ENCODE data around the gene SFXN4. TPM values are rescaled to one million over a fixed set of nuclear protein-coding genes. Genes with fewer than 3 reads are reported as not detected.

The SFXN4 gene
- total RNA-seq (2014; rRNA removed; shearing (Covaris generic)), result 22.9 and 83.4 TPM in 2 replicates

- DNase-seq (ENCODE audit: low spot score), result no peak
Measured at GRCh38 chr10:119165171-119166117, at the start of gene SFXN4. Gene SFXN4 (minus strand): TSS chr10:119165714. CDS start chr10:119165647, 67 bp downstream.

GRCh38 chr10:119211625-119212441, 46.3 kb upstream of the SFXN4 start:
- DNase-seq (ENCODE audit: low spot score), result peak; percentile 16

GRCh38 chr10:119211176-119211575, 45.7 kb upstream of the SFXN4 start:
- peak; percentile 67 for DNase-seq (ENCODE audit: low spot score)

- DNase-seq (ENCODE audit: low spot score), result no peak
Measured at GRCh38 chr10:119210633-119211032, 45.1 kb upstream of the SFXN4 start.

GRCh38 chr10:119209736-119210355, 44.3 kb upstream of the SFXN4 start:
- no peak for DNase-seq (ENCODE audit: low spot score)

GRCh38 chr10:119209035-119209735, 43.7 kb upstream of the SFXN4 start:
- DNase-seq (ENCODE audit: low spot score), result no peak

- DNase-seq (ENCODE audit: low spot score), result no peak
Measured at GRCh38 chr10:119208553-119208940, 43.0 kb upstream of the SFXN4 start.

GRCh38 chr10:119207713-119208552, 42.4 kb upstream of the SFXN4 start:
- DNase-seq (ENCODE audit: low spot score), result peak; percentile 30

- peak; percentile 94 for DNase-seq (ENCODE audit: low spot score)
Measured at GRCh38 chr10:119207366-119207666, 41.8 kb upstream of the SFXN4 start, which contains the start of gene GRK5. Gene GRK5 (plus strand): TSS chr10:119207571. CDS start chr10:119207918, 347 bp downstream.

- DNase-seq (ENCODE audit: low spot score), result peak; percentile 40
Measured at GRCh38 chr10:119206603-119207365, 41.3 kb upstream of the SFXN4 start.

- no peak for DNase-seq (ENCODE audit: low spot score)
Measured at GRCh38 chr10:119205894-119206602, 40.5 kb upstream of the SFXN4 start.

GRCh38 chr10:119203006-119203405, 37.5 kb upstream of the SFXN4 start:
- DNase-seq (ENCODE audit: low spot score), result no peak

GRCh38 chr10:119201233-119201632, 35.7 kb upstream of the SFXN4 start:
- DNase-seq (ENCODE audit: low spot score), result no peak

- DNase-seq (ENCODE audit: low spot score), result peak; percentile 83
Measured at GRCh38 chr10:119199231-119199992, 33.9 kb upstream of the SFXN4 start.

GRCh38 chr10:119198438-119198837, 32.9 kb upstream of the SFXN4 start:
- DNase-seq (ENCODE audit: low spot score), result no peak

GRCh38 chr10:119197921-119198320, 32.4 kb upstream of the SFXN4 start:
- no peak for DNase-seq (ENCODE audit: low spot score)

GRCh38 chr10:119191881-119192280, 26.4 kb upstream of the SFXN4 start:
- peak; percentile 29 for DNase-seq (ENCODE audit: low spot score)

Data from H4 (cell line).